ENCODE results near the gene GPR152. TPM values are rescaled to one million over a fixed set of nuclear protein-coding genes. Genes with fewer than 3 reads are reported as not detected.

The GPR152 gene
- polyA plus RNA-seq, 2 of the 4 experiments (the other 2 are of a cell fraction), result not detected

GRCh38 chr11:67423891-67424613 lies 28.5 kb downstream of the GPR152 start:
- 93% methylated on average over 30 of the region's 34 CpGs for whole genome bisulfite sequencing (ENCODE audit: missing lambda C conversion rate)
- Histone ChIP-seq H3K27ac (no peak overlapping the region), H3K4me3 (no peak overlapping the region), H3K4me1 (peaks cover 14% of the 10 kb centered on the region), H3K4me2 (no peak overlapping the region), H3K9me3 (no peaks in the 10 kb centered on the region)
- DNase-seq (ENCODE audit: low read depth in 1 of 2, low spot score in 1 of 2), result no peak
- ChIA-PET CTCF (interaction anchor here (0.6 to 3.0 kb wide), 7 partner anchors 15 to 45 kb away, joined by 3 to 18 read pairs (median 4); partner anchors contain the start of genes PPP1CA and TMEM134), POLR2A (no interaction called here)
- ATAC-seq, result no peak
- FAIRE-seq, result no peak
- no peak for TF ChIP-seq CHD4 (IDR thresholded peaks at IDR 0.05; ENCODE audit: borderline replicate concordance)
- no peak for TF ChIP-seq POLR2A (IDR thresholded peaks at IDR 0.05; ENCODE audit: low read length)
- no peak for TF ChIP-seq RAD21 (conservative IDR thresholded peaks at IDR 0.05 in 1 of 2, IDR thresholded peaks at IDR 0.05 in 1 of 2)
- no peak for TF ChIP-seq RCOR1 (IDR thresholded peaks at IDR 0.05; ENCODE audit: low read depth, low read length)

- CTCF ChIA-PET, result interaction anchor here (0.6 to 3.0 kb wide), 4 partner anchors 18 to 41 kb away, joined by 3 to 18 read pairs (median 4); partner anchors contain the start of gene PPP1CA
- POLR2A ChIA-PET, result no interaction called here
- Histone ChIP-seq H3K27ac (no peak overlapping the region), H3K4me3 (no peak overlapping the region), H3K4me1 (peaks cover 13% of the 10 kb centered on the region), H3K9me3 (no peaks in the 10 kb centered on the region), H3K4me2 (no peak overlapping the region)
- ATAC-seq (no peak), DNase-seq (ENCODE audit: low read depth in 1 of 2, low spot score in 1 of 2) (no peak), FAIRE-seq (no peak)
- WGBS (ENCODE audit: missing lambda C conversion rate), result 94% methylated on average over 10 of the region's 13 CpGs
- no peak for TF ChIP-seq HEYL (CRISPR knock-in tag; IDR thresholded peaks at IDR 0.05)
- TF ChIP-seq PHF8 (IDR thresholded peaks at IDR 0.05; ENCODE audit: borderline replicate concordance, low read depth), result no peak
- TF ChIP-seq CHD2 (IDR thresholded peaks at IDR 0.05; ENCODE audit: low read length, partially characterized antibody), result no peak
- no peak for TF ChIP-seq FOSB (CRISPR knock-in tag; IDR thresholded peaks at IDR 0.05)
- no peak for TF ChIP-seq BHLHE40 (IDR thresholded peaks at IDR 0.05; ENCODE audit: low read depth, low read length)
- no peak for TF ChIP-seq RAD21 (conservative IDR thresholded peaks at IDR 0.05 in 1 of 2, IDR thresholded peaks at IDR 0.05 in 1 of 2)
- TF ChIP-seq KDM1A (IDR thresholded peaks at IDR 0.05; ENCODE audit: low read depth), result no peak
- no peak for TF ChIP-seq JUNB (IDR thresholded peaks at IDR 0.05)
- no peak for TF ChIP-seq RARB (CRISPR knock-in tag; IDR thresholded peaks at IDR 0.05)
- no peak for TF ChIP-seq USF2 (IDR thresholded peaks at IDR 0.05)
- TF ChIP-seq, protein P1, sequence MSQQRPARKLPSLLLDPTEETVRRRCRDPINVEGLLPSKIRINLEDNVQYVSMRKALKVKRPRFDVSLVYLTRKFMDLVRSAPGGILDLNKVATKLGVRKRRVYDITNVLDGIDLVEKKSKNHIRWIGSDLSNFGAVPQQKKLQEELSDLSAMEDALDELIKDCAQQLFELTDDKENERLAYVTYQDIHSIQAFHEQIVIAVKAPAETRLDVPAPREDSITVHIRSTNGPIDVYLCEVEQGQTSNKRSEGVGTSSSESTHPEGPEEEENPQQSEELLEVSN (IDR thresholded peaks at IDR 0.05; ENCODE audit: borderline replicate concordance, low read depth), result no peak
- no peak for TF ChIP-seq CHD4 (IDR thresholded peaks at IDR 0.05; ENCODE audit: borderline replicate concordance)
- no peak for TF ChIP-seq POLR2A (IDR thresholded peaks at IDR 0.05; ENCODE audit: low read length)
- no peak for TF ChIP-seq NPAS2 (CRISPR knock-in tag; IDR thresholded peaks at IDR 0.05; ENCODE audit: borderline replicate concordance)
- TF ChIP-seq CEBPB (IDR thresholded peaks at IDR 0.05), result no peak
- no peak for TF ChIP-seq ESRRA (IDR thresholded peaks at IDR 0.05; ENCODE audit: borderline replicate concordance, low read length)
- TF ChIP-seq EHF (CRISPR knock-in tag; IDR thresholded peaks at IDR 0.05), result no peak
These were observed 29.1 kb downstream of the GPR152 start for GRCh38 chr11:67423466-67423865.

GRCh38 chr11:67422891-67423290 lies 29.6 kb downstream of the GPR152 start:
- WGBS (ENCODE audit: missing lambda C conversion rate), result 77% methylated on average over 6 of the region's 6 CpGs
- H3K4me3 ChIP-seq, result no peak overlapping the region
- H3K27ac ChIP-seq, result no peak overlapping the region
- DNase-seq (ENCODE audit: low read depth in 1 of 2, low spot score in 1 of 2) (no peak), FAIRE-seq (no peak), ATAC-seq (no peak)
- TF ChIP-seq POLR2AphosphoS2 (conservative IDR thresholded peaks at IDR 0.05; ENCODE audit: low read length) (no peak), ZNF302 (CRISPR knock-in tag; IDR thresholded peaks at IDR 0.05) (no peak), CBX2 (IDR thresholded peaks at IDR 0.05; ENCODE audit: borderline replicate concordance, low read depth) (no peak), ESRRA (IDR thresholded peaks at IDR 0.05; ENCODE audit: borderline replicate concordance, low read length) (no peak), BHLHE40 (IDR thresholded peaks at IDR 0.05; ENCODE audit: low read depth, low read length) (no peak), MAX (IDR thresholded peaks at IDR 0.05) (no peak), KDM5A (IDR thresholded peaks at IDR 0.05) (no peak), FOSB (CRISPR knock-in tag; IDR thresholded peaks at IDR 0.05) (no peak), MAFK (IDR thresholded peaks at IDR 0.05; ENCODE audit: partially characterized antibody) (no peak), NFE2L2 (conservative IDR thresholded peaks at IDR 0.05; ENCODE audit: low read length) (no peak), ZSCAN20 (CRISPR knock-in tag; IDR thresholded peaks at IDR 0.05) (no peak), RAD21 (conservative IDR thresholded peaks at IDR 0.05 in 1 of 2, IDR thresholded peaks at IDR 0.05 in 1 of 2) (no peak), ZFP36 (IDR thresholded peaks at IDR 0.05; ENCODE audit: borderline replicate concordance, partially characterized antibody) (no peak), JUN (IDR thresholded peaks at IDR 0.05) (no peak), NPAS2 (CRISPR knock-in tag; IDR thresholded peaks at IDR 0.05; ENCODE audit: borderline replicate concordance) (no peak), EP300 (IDR thresholded peaks at IDR 0.05) (no peak), EHF (CRISPR knock-in tag; IDR thresholded peaks at IDR 0.05) (no peak), KDM1A (IDR thresholded peaks at IDR 0.05; ENCODE audit: low read depth) (no peak)
- no peaks in the 10 kb centered on the region for H3K9me3 ChIP-seq
- POLR2A ChIA-PET, result no interaction called here
- CTCF ChIA-PET, result interaction anchor here (1.0 to 3.0 kb wide), 2 partner anchors 21 to 66 kb away, joined by 4 to 18 read pairs; partner anchors contain the start of gene PPP1CA
- peaks cover 13% of the 10 kb centered on the region for H3K4me1 ChIP-seq
- H3K4me2 ChIP-seq, result no peak overlapping the region

Data from A549 (cell line).